ENCODE measurements around the gene RAB31. TPM values are rescaled to one million over a fixed set of nuclear protein-coding genes. Genes with fewer than 3 reads are reported as not detected.

Gene RAB31
- total and polyA plus RNA-seq, 2 experiments from 2014 or later = 26.0 to 81.8 TPM

- DNase-seq (ENCODE audit: low spot score) = no peak
- Histone ChIP-seq H3K4me1 (ENCODE audit: insufficient read depth) (peaks cover 3% of the 10 kb centered on the region), H3K4me2 (no peak overlapping the region), H3K27me3 (no peaks in the 10 kb centered on the region), H3K79me2 (no peaks in the 10 kb centered on the region), H3K27ac (no peak overlapping the region), H2AFZ (no peak overlapping the region), H3K9me3 (ENCODE audit: low read depth) (no peaks in the 10 kb centered on the region), H3K9me2 (replicated peaks; ENCODE audit: insufficient read depth) (no peaks in the 10 kb centered on the region), H3K4me3 (no peak overlapping the region), H3K36me3 (replicated peaks; ENCODE audit: insufficient read depth, low read depth) (no peaks in the 10 kb centered on the region), H4K20me1 (ENCODE audit: insufficient read depth, poor library complexity, severe bottlenecking) (no peaks in the 10 kb centered on the region)
- TF ChIP-seq EZH2phosphoT487 (IDR thresholded peaks at IDR 0.05; ENCODE audit: low read depth, severe bottlenecking, unreplicated experiment) (no peak), EZH2 (IDR thresholded peaks at IDR 0.05; ENCODE audit: borderline replicate concordance) (no peak), CTCF (IDR thresholded peaks at IDR 0.05; ENCODE audit: poor library complexity) (no peak)
- 91% methylated on average over 10 of the region's 10 CpGs for WGBS (ENCODE audit: low lambda C conversion rate, missing lambda C conversion rate)
Measured at GRCh38 chr18:9846162-9846925, 138.2 kb downstream of the RAB31 start.

DNA sequence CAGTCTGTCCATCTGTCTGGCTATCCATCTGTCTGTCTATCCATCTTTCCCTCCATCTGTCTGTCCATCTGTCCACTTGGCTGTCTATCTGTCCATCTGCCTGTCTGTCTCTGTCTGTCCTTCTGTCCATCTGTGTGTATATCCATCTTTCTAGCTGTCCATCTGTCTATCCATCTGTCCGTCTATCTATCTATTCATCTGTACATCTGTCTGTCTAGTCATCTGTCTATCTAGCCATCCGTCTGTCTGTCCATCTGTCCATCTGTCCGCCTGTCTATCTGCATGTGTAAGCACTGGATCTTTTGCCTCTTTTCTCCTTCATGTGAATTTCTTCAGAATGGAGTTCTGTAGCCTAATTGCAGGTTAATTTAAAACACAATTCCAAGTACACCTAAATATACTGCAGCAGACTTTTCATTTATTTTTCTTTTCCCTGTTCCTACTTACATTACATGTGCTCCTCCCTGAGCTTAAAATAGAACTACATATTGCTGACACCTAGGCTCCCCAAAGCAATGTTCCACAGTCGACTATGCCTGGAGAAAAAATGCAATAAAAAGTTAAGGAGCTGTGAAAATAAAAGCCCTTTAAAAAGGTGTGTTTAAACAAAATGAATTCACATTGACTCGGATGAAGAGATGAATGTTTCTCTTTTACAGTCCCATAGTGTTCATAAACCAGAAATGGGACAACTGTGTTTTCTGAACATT lies 140.2 kb downstream of the RAB31 start:
- Histone ChIP-seq H3K27ac (no peak overlapping the region), H2AFZ (no peak overlapping the region), H3K4me3 (no peak overlapping the region), H3K36me3 (replicated peaks; ENCODE audit: insufficient read depth, low read depth) (no peaks in the 10 kb centered on the region), H3K9me3 (ENCODE audit: low read depth) (peaks cover 6% of the 10 kb centered on the region), H3K4me1 (ENCODE audit: insufficient read depth) (peaks cover 3% of the 10 kb centered on the region), H4K20me1 (ENCODE audit: insufficient read depth, poor library complexity, severe bottlenecking) (no peaks in the 10 kb centered on the region), H3K27me3 (no peaks in the 10 kb centered on the region), H3K79me2 (no peaks in the 10 kb centered on the region), H3K9me2 (replicated peaks; ENCODE audit: insufficient read depth) (no peaks in the 10 kb centered on the region), H3K4me2 (no peak overlapping the region)
- 75% methylated on average over 5 of the region's 5 CpGs for WGBS (ENCODE audit: low lambda C conversion rate, missing lambda C conversion rate)
- DNase-seq (ENCODE audit: low spot score) = no peak
- no peak for TF ChIP-seq EZH2 (IDR thresholded peaks at IDR 0.05; ENCODE audit: borderline replicate concordance)
- TF ChIP-seq EZH2phosphoT487 (IDR thresholded peaks at IDR 0.05; ENCODE audit: low read depth, severe bottlenecking, unreplicated experiment) = no peak
- TF ChIP-seq CTCF (IDR thresholded peaks at IDR 0.05; ENCODE audit: poor library complexity) = no peak

DNA sequence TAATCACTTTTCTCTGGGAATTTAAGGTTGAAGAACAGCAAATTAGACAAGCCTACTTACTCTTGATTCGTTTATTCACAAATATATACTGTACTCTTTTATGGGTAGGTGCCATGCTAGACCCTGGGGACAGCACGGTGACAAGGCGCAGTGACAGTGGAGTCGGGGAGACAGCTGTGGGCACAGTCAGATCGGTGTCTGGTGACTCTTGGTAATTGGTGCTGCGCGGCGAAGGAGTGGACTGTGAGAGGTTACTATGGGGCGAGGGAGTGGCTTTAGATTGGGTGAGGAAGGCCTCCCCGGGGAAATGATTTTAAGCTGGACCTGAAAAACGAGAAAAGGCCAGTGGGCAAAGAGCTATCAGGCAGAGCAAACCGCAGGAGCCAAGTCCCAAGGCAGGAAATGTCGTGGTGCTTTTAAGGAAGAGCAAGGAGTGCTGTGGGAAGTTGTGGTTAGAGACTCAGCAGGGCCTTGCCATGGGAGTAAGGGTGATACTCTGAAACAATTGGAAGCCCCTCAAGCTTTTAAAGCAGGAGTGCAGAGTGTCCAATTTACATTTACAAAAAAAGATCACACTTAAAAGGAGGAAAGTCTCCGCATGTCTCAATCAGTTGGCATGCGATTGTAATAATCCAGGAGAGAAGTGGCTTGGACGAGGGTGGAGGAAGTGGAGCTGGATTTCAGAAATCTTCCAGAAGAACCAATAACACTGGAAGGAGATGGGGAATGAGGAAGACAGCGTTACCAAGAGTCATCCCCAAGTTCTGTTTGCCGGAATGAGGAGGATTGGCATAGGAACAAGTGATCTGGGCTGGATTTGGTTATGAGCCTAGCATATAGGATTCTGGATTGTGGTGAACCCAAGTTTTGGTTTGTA lies 141.5 kb downstream of the RAB31 start:
- Histone ChIP-seq H3K4me1 (ENCODE audit: insufficient read depth) (peaks cover 3% of the 10 kb centered on the region), H3K4me3 (no peak overlapping the region), H4K20me1 (ENCODE audit: insufficient read depth, poor library complexity, severe bottlenecking) (no peaks in the 10 kb centered on the region), H3K36me3 (replicated peaks; ENCODE audit: insufficient read depth, low read depth) (no peaks in the 10 kb centered on the region), H3K27me3 (no peaks in the 10 kb centered on the region), H3K9me2 (replicated peaks; ENCODE audit: insufficient read depth) (no peaks in the 10 kb centered on the region), H2AFZ (no peak overlapping the region), H3K79me2 (no peaks in the 10 kb centered on the region), H3K27ac (no peak overlapping the region), H3K9me3 (ENCODE audit: low read depth) (peaks cover 6% of the 10 kb centered on the region), H3K4me2 (no peak overlapping the region)
- 84% methylated on average over 18 of the region's 18 CpGs for WGBS (ENCODE audit: low lambda C conversion rate, missing lambda C conversion rate)
- TF ChIP-seq CTCF (IDR thresholded peaks at IDR 0.05; ENCODE audit: poor library complexity) = no peak
- no peak for TF ChIP-seq EZH2 (IDR thresholded peaks at IDR 0.05; ENCODE audit: borderline replicate concordance)
- no peak for TF ChIP-seq EZH2phosphoT487 (IDR thresholded peaks at IDR 0.05; ENCODE audit: low read depth, severe bottlenecking, unreplicated experiment)
- DNase-seq (ENCODE audit: low spot score) = no peak
